Measurements from ENCODE around the gene SUGCT. TPM values are rescaled to one million over a fixed set of nuclear protein-coding genes. Genes with fewer than 3 reads are reported as not detected.

The SUGCT gene
- total and polyA plus RNA-seq, 2 of the 13 experiments (the other 11 are each of a cell fraction or from before 2014, with no cell fraction given) = 10.1 to 22.2 TPM

DNA sequence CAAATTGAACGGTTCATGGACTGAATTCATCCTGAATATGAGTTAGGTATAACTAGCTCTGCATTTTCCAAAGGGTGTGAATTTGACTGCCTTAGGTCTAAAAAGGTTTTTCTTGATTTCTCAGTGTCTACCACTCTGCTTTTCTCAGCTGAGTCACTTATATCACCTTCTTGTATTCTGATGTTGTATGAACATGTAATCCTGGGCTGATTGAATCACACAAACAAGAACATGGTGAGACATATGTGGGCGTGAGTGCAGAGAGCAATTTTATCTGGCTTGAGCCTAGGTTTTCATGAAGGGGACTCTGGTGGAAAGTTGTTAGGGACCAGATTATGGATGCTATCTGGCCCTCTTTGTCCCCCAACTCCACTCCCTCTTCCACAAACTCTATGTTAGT, 239.8 kb downstream of the SUGCT start:
- WGBS (ENCODE audit: low lambda C conversion rate) = 97% methylated on average over 2 of the region's 2 CpGs
- H4K20me1 ChIP-seq (ENCODE audit: insufficient read depth, low read length) = no peaks in the 10 kb centered on the region
- H2AFZ ChIP-seq (ENCODE audit: low read length) = no peak overlapping the region
- H3K36me3 ChIP-seq (replicated peaks in 1 of 2; ENCODE audit: control insufficient read depth in 1 of 2, insufficient read depth in 2 of 2, low read length in 2 of 2) = no peaks in the 10 kb centered on the region
- FAIRE-seq = no peak
- H3K4me1 ChIP-seq (ENCODE audit: insufficient read depth, low read length) = peaks cover 9% of the 10 kb centered on the region
- H3K79me2 ChIP-seq (ENCODE audit: insufficient read depth, low read length) = no peaks in the 10 kb centered on the region
- H3K9ac ChIP-seq (ENCODE audit: insufficient read depth, low read depth, low read length) = no peak overlapping the region
- H3K9me3 ChIP-seq (ENCODE audit: low read length) = no peaks in the 10 kb centered on the region
- no peak for DNase-seq (ENCODE audit: low spot score)
- no peak overlapping the region for H3K4me2 ChIP-seq (ENCODE audit: low read depth, low read length)
- POLR2A ChIA-PET = no interaction called here
- TF ChIP-seq ZNF569 (CRISPR knock-in tag; IDR thresholded peaks at IDR 0.05; ENCODE audit: borderline replicate concordance) = no peak
- no peak for TF ChIP-seq MIXL1 (CRISPR knock-in tag; IDR thresholded peaks at IDR 0.05)
- TF ChIP-seq, protein P1, sequence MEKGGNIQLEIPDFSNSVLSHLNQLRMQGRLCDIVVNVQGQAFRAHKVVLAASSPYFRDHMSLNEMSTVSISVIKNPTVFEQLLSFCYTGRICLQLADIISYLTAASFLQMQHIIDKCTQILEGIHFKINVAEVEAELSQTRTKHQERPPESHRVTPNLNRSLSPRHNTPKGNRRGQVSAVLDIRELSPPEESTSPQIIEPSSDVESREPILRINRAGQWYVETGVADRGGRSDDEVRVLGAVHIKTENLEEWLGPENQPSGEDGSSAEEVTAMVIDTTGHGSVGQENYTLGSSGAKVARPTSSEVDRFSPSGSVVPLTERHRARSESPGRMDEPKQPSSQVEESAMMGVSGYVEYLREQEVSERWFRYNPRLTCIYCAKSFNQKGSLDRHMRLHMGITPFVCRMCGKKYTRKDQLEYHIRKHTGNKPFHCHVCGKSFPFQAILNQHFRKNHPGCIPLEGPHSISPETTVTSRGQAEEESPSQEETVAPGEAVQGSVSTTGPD (CRISPR knock-in tag; IDR thresholded peaks at IDR 0.05) = no peak
- TF ChIP-seq ZNF205 (CRISPR knock-in tag; IDR thresholded peaks at IDR 0.05) = no peak
- no peak for TF ChIP-seq KDM2A (CRISPR knock-in tag; IDR thresholded peaks at IDR 0.05; ENCODE audit: borderline replicate concordance, low read depth)
- no peak for TF ChIP-seq MTA1 (CRISPR knock-in tag; IDR thresholded peaks at IDR 0.05; ENCODE audit: borderline replicate concordance)
- TF ChIP-seq, protein P2, sequence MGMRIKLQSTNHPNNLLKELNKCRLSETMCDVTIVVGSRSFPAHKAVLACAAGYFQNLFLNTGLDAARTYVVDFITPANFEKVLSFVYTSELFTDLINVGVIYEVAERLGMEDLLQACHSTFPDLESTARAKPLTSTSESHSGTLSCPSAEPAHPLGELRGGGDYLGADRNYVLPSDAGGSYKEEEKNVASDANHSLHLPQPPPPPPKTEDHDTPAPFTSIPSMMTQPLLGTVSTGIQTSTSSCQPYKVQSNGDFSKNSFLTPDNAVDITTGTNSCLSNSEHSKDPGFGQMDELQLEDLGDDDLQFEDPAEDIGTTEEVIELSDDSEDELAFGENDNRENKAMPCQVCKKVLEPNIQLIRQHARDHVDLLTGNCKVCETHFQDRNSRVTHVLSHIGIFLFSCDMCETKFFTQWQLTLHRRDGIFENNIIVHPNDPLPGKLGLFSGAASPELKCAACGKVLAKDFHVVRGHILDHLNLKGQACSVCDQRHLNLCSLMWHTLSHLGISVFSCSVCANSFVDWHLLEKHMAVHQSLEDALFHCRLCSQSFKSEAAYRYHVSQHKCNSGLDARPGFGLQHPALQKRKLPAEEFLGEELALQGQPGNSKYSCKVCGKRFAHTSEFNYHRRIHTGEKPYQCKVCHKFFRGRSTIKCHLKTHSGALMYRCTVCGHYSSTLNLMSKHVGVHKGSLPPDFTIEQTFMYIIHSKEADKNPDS (CRISPR knock-in tag; IDR thresholded peaks at IDR 0.05) = no peak
- no peak for TF ChIP-seq ZMAT3 (CRISPR knock-in tag; conservative IDR thresholded peaks at IDR 0.05)
- no peak for TF ChIP-seq FOXK1 (CRISPR knock-in tag; IDR thresholded peaks at IDR 0.05; ENCODE audit: borderline replicate concordance, low read depth)
- no peak for TF ChIP-seq SMYD3 (CRISPR knock-in tag; IDR thresholded peaks at IDR 0.05)
- TF ChIP-seq, protein P3, sequence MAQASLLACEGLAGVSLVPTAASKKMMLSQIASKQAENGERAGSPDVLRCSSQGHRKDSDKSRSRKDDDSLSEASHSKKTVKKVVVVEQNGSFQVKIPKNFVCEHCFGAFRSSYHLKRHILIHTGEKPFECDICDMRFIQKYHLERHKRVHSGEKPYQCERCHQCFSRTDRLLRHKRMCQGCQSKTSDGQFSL (CRISPR knock-in tag; IDR thresholded peaks at IDR 0.05) = no peak
- in situ Hi-C loops (cut with HindIII; ENCODE audit: extremely low pct_ligation_motif_present, low pct_unique_long_range_greater_than_20kb) = no loop called here
- H3K27me3 ChIP-seq (ENCODE audit: control insufficient read depth in 1 of 2, insufficient read depth in 2 of 2, low read length in 2 of 2) = no peaks in the 10 kb centered on the region
- intact Hi-C loops (cut with micrococcal nuclease; ENCODE audit: unreplicated experiment) = no loop called here
- no peak for ATAC-seq
- H3K4me3 ChIP-seq (replicated peaks in 1 of 3; ENCODE audit: insufficient read depth in 1 of 3, low read depth in 2 of 3, low read length in 3 of 3) = no peak overlapping the region
- H3K27ac ChIP-seq (ENCODE audit: extremely low read length, insufficient read depth, low read length) = no peak overlapping the region
- CTCF ChIA-PET (ENCODE audit: low intra/inter-chr PET ratio, low total read pairs) = no interaction called here
- no TSS peak for BruUV-seq (replicated peaks)
